ENCODE results near the gene RETN. TPM values are rescaled to one million over a fixed set of nuclear protein-coding genes. Genes with fewer than 3 reads are reported as not detected.

Gene RETN
- total RNA-seq, 4 donors from 2014 or later: not detected

DNA sequence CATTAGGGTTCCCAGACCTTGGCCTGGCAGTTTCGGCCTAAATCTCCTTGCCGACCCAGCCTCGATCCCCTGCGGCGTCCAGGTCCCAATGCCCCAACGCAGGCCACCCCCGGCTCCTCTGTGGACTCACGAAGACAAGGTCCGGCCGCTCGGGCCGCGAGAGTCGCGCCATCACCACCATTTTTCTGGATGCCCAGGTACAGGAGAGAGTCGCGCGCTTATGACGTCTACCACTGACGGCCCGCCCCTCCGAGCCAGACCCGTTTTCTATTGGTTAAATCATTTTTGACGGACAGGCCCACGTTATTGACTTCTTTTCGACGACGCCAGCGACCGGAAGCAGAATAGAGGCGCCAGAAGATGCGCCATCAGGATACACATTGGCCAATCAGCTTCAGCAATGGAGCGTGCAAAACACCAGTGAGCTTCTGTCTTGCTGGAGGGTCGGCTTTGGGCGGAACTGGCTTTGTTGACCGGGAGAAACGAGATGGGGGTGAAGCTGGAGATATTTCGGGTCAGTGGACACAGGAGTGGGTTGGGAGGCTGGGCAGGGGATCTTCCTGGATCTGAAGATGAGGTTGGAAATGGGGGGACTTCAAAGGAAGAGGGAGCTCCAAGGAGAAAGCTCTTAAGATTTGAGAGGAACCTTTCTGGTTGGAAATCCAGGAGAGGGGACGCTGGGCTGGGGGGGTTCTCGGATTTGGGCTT is 39.3 kb upstream of the RETN start, which contains the start of the genes PET100 and XAB2:
Gene PET100 (plus strand): TSS at position 447 of the 708 bp plus-strand sequence. CDS start 41 bp downstream, at position 488.
Gene XAB2 (minus strand): TSS at position 199 of the 708 bp plus-strand sequence. CDS start 18 bp downstream, at position 181.
- DNase-seq: peak; percentile 96 to 99 (median 96)
- TF ChIP-seq, protein P1, sequence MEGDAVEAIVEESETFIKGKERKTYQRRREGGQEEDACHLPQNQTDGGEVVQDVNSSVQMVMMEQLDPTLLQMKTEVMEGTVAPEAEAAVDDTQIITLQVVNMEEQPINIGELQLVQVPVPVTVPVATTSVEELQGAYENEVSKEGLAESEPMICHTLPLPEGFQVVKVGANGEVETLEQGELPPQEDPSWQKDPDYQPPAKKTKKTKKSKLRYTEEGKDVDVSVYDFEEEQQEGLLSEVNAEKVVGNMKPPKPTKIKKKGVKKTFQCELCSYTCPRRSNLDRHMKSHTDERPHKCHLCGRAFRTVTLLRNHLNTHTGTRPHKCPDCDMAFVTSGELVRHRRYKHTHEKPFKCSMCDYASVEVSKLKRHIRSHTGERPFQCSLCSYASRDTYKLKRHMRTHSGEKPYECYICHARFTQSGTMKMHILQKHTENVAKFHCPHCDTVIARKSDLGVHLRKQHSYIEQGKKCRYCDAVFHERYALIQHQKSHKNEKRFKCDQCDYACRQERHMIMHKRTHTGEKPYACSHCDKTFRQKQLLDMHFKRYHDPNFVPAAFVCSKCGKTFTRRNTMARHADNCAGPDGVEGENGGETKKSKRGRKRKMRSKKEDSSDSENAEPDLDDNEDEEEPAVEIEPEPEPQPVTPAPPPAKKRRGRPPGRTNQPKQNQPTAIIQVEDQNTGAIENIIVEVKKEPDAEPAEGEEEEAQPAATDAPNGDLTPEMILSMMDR (IDR thresholded peaks at IDR 0.05): no peak
- TF ChIP-seq POLR2A (IDR thresholded peaks at IDR 0.05): peak; percentile 34 to 36
- peaks cover 12 to 24% (median 20%) of the 10 kb centered on the region in 4 donors for H3K4me1 ChIP-seq
- H3K9me3 ChIP-seq: no peaks in the 10 kb centered on the region
- H3K4me3 ChIP-seq: peak within 1 kb of the TSS; percentile 70 to 99 (median 88)
- peak within 1 kb of the TSS; percentile 74 to 82 (median 82) for H3K27ac ChIP-seq
- no peaks in the 10 kb centered on the region for H3K27me3 ChIP-seq
- peaks cover 0 to 20% (median 0%) of the 10 kb centered on the region in 3 donors for H3K36me3 ChIP-seq

DNA sequence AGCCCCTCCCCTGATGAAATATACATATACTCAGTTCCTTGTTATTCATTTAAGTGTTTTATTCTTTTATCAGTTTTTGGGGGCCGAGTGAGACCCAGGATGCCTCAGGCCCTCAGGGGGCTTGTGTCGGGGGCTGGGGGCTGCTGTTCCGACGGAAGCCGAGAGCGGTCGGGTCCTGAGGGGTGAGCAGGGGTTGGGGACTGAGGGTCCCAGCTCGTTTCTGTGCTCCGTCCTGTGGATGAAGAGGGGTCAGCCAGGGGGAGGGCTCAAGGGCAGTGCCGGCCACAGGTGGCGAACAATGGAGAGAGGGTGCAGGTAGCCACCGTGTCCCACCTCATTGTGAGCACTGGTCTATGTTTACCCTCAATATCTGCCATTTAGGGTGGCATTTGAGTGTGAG is 37.3 kb upstream of the RETN start:
- Histone ChIP-seq H3K27me3 (no peaks in the 10 kb centered on the region), H3K4me1 (peaks cover 12 to 30% (median 21%) of the 10 kb centered on the region in 4 donors), H3K36me3 (peaks cover 0 to under 1% (median 0%) of the 10 kb centered on the region in 3 donors), H3K4me3 (no peak overlapping the region), H3K9me3 (no peaks in the 10 kb centered on the region), H3K27ac (no peak overlapping the region)
- TF ChIP-seq, protein P1 (IDR thresholded peaks at IDR 0.05): no peak
- no peak for TF ChIP-seq POLR2A (IDR thresholded peaks at IDR 0.05)
- DNase-seq: no peak

DNA sequence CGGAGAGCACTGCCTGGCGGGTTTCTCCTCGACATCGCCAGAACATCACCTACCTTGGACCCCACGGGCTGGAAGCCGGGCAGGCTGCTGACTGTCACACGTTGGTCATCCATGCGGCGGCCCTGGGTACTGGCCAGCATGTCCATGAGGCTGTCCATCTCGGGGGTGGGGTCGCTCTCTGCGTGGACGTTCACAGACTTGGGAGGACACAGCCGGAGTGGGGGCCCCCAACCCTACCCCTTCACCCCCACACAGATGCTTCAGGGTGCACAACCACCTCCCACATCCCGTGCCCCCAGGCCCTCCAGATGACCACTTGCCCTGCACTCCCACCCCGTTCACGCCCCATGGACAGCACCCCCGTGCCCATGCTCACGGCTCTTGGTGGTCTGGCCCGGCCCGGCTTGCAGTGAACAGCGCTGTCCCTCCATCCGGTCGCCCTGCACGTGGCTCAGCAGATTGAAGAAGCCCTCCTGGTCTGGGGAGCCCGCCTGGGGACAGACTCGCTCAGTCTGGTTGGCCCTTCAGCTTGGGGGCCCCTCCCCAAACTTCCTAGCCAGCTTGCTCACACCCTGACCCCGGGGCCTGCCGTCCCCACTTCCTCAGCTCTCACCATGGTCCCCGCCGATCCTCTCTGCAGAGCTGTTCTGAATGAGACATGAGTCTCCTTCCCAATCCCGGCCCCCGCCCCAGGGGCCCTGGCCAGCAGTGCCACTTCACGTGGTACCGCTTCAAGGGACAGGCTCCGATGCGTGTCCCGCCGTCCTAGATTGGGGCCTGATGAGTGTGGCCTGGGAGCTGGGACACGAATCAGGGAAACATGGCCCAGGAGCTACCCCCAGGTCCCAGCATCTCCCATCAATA is 36.3 kb upstream of the RETN start:
- no peak for DNase-seq
- no peaks in the 10 kb centered on the region for H3K27me3 ChIP-seq
- TF ChIP-seq, protein P1 (IDR thresholded peaks at IDR 0.05): no peak
- TF ChIP-seq POLR2A (IDR thresholded peaks at IDR 0.05): no peak
- H3K27ac ChIP-seq: no peak overlapping the region
- no peaks in the 10 kb centered on the region for H3K9me3 ChIP-seq
- no peak overlapping the region for H3K4me3 ChIP-seq
- peaks cover 12 to 32% (median 23%) of the 10 kb centered on the region in 4 donors for H3K4me1 ChIP-seq
- H3K36me3 ChIP-seq: no peaks in the 10 kb centered on the region

DNA sequence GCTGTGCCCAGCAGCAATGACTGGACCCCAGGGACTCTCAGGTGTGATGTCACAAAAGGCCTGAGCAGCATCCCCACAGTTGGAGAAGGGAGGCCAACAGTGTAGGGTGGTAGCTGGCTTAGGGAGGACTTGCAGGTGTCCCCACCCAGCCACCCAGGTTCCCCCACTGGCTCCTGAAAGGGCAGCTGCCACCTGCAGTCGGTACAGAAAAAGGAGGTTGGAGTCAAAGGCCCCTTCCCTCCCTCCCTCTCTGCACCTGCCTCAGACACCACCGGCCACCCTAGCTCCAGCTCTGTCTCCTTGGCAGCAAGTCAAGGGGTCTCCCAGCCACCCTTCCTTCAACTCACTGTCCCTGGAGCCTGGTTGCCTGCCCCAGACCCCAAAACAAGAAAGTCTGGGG is 35.2 kb upstream of the RETN start, which contains the start of gene PCP2:
Gene PCP2 (minus strand): TSS at position 22 of the 400 bp plus-strand sequence. CDS start 262 bp downstream, outside the sequence.
- Histone ChIP-seq H3K9me3 (no peaks in the 10 kb centered on the region), H3K36me3 (no peaks in the 10 kb centered on the region), H3K27ac (no peak within 1 kb of the TSS), H3K4me1 (peaks cover 6 to 25% (median 17%) of the 10 kb centered on the region in 4 donors), H3K4me3 (no peak within 1 kb of the TSS), H3K27me3 (no peaks in the 10 kb centered on the region)
- no peak for DNase-seq
- TF ChIP-seq POLR2A (IDR thresholded peaks at IDR 0.05): no peak
- TF ChIP-seq, protein P1 (IDR thresholded peaks at IDR 0.05): no peak

GRCh38 chr19:7635670-7636069 is 33.2 kb upstream of the RETN start:
- no peaks in the 10 kb centered on the region for H3K9me3 ChIP-seq
- H3K4me1 ChIP-seq: peaks cover under 1 to 15% (median 8%) of the 10 kb centered on the region in 4 donors
- no peaks in the 10 kb centered on the region for H3K27me3 ChIP-seq
- peaks cover 0 to 6% (median 0%) of the 10 kb centered on the region in 3 donors for H3K36me3 ChIP-seq
- TF ChIP-seq, protein P1 (IDR thresholded peaks at IDR 0.05): no peak
- no peak for TF ChIP-seq POLR2A (IDR thresholded peaks at IDR 0.05)
- no peak overlapping the region for H3K4me3 ChIP-seq
- H3K27ac ChIP-seq: no peak overlapping the region
- no peak for DNase-seq

Data from Peyer's patch (tissue), 4 donors.